K562 (cell line): ENCODE results near the gene SIK3. TPM values are rescaled to one million over a fixed set of nuclear protein-coding genes. Genes with fewer than 3 reads are reported as not detected.

Source experiments
- DIDO1 ChIP-seq: fragments of 450-650 bp; IDR thresholded peaks from 2 replicates; pipeline ENCODE4 v1.6.1; 2016; ENCODE audit warnings: low read depth, missing biosample characterization, missing genetic modification characterization
- E2F8 ChIP-seq: fragments of 450-650 bp; IDR thresholded peaks from 2 replicates; pipeline ENCODE4 v1.7.1; 2018; ENCODE audit warnings: mild to moderate bottlenecking, low read depth; ENCODE audit not compliant: partially characterized antibody
- FOXK2 ChIP-seq, 2 experiments: fragments of 450-650 bp; IDR thresholded peaks in 1 of 2; conservative IDR thresholded peaks in 1 of 2; 2 replicates each; pipeline ENCODE4 v1.6.1; 2016; ENCODE audit warnings: low read depth in 2 of 2, mild to moderate bottlenecking in 1 of 2
- FUS ChIP-seq: fragments of 200-400 bp; formaldehyde crosslinking; optimal IDR thresholded peaks from 2 replicates; pipeline ENCODE3; 2017; ENCODE audit warnings: low read depth, low read length
- GATA2 ChIP-seq: sonication (generic); formaldehyde crosslinking; IDR thresholded peaks from 2 replicates; pipeline ENCODE4 v1.4.0; 2020; ENCODE audit warnings: mild to moderate bottlenecking, missing genetic modification reagents
- GTF2F1 ChIP-seq: IDR thresholded peaks from 2 replicates; pipeline ENCODE4 v1.6.1; 2011; ENCODE audit warnings: low read depth, low read length, improper control_type of control experiment
- HNRNPK ChIP-seq: fragments of 200-400 bp; formaldehyde crosslinking; IDR thresholded peaks from one replicate; pipeline ENCODE4 v1.6.1; 2018; ENCODE audit warnings: mild to moderate bottlenecking, low read depth, low read length; ENCODE audit not compliant: poor library complexity, severe bottlenecking
- HNRNPL ChIP-seq: fragments of 200-400 bp; formaldehyde crosslinking; IDR thresholded peaks from 2 replicates; pipeline ENCODE4 v1.6.1; 2017; ENCODE audit warnings: low read depth, mild to moderate bottlenecking, low read length
- KLF10 ChIP-seq: fragments of 250-450 bp; sonication (Bioruptor Pico); IDR thresholded peaks from 2 replicates; pipeline ENCODE4 v1.6.1; 2021; ENCODE audit warnings: matching md5 sums
- KLF16 ChIP-seq: IDR thresholded peaks from 2 replicates; pipeline ENCODE4 v1.6.1; 2016; ENCODE audit warnings: antibody characterized with exemption
- MBD2 ChIP-seq: sonication (generic); IDR thresholded peaks from 2 replicates; pipeline ENCODE4 v1.6.1; 2016; ENCODE audit warnings: low read depth, borderline replicate concordance
- NR3C1 ChIP-seq: sonication (generic); formaldehyde crosslinking; IDR thresholded peaks from 2 replicates; pipeline ENCODE4 v1.8.1; 2022; ENCODE audit warnings: missing genetic modification reagents
- TFE3 ChIP-seq: fragments of 450-650 bp; formaldehyde crosslinking; IDR thresholded peaks from 2 replicates; pipeline ENCODE4 v1.4.0; 2020; ENCODE audit warnings: mild to moderate bottlenecking, mixed read lengths
- ZNF280A ChIP-seq: fragments of 450-650 bp; IDR thresholded peaks from 2 replicates; pipeline ENCODE4 v1.6.1; 2018; ENCODE audit warnings: mild to moderate bottlenecking, low read depth; ENCODE audit not compliant: partially characterized antibody
- ZNF695 ChIP-seq: fragments of 450-650 bp; formaldehyde crosslinking; IDR thresholded peaks from 2 replicates; pipeline ENCODE4 v1.4.0; 2020; ENCODE audit warnings: mild to moderate bottlenecking, moderate library complexity
- ZNF785 ChIP-seq: fragments of 250-450 bp; sonication (Bioruptor Pico); IDR thresholded peaks from 2 replicates; pipeline ENCODE4 v1.4.0; 2020; ENCODE audit warnings: mild to moderate bottlenecking
- polyA plus RNA-seq, 8 experiments: library from polyadenylated mRNA; depleted of rRNA in 4 of 8; stranded (reverse) in 5 of 8; unstranded in 3 of 8; fragments of >200 nt; fragmentation: Nextera tagmentation in 2 of 8; fragmentation: Illumina TruSeq in 1 of 8; extraction: Ambion mirVana in 2 of 8; extraction: Trizol in 1 of 8; gene quantifications; 2 replicates each; pipeline versions ENCODE4 v1.2.1 to v1.2.3, GENCODE V29; 2011 to 2014; ENCODE audit warnings: inconsistent platforms in 1 of 8, missing spikeins in 1 of 8
- total RNA-seq, 7 experiments: library from RNA; depleted of rRNA in 6 of 7; stranded (reverse); fragments of >200 nt in 6 of 7; fragmentation: Illumina TruSeq in 2 of 7; extraction: Trizol in 2 of 7; gene quantifications; 2 replicates each; pipeline versions ENCODE4 v1.2.1 to v1.2.3, GENCODE V29; 2011 to 2021; ENCODE audit warnings: low replicate concordance in 1 of 7
- TF ChIP-seq, protein P1 (sequence below): sonication (generic); formaldehyde crosslinking; IDR thresholded peaks from 2 replicates; pipeline ENCODE4 v1.8.0; 2022; ENCODE audit warnings: missing genetic modification reagents, mild to moderate bottlenecking, borderline replicate concordance
- TF ChIP-seq, protein P2 (sequence below): sonication (generic); formaldehyde crosslinking; IDR thresholded peaks from 2 replicates; pipeline ENCODE4 v1.9.0; 2022; ENCODE audit warnings: mild to moderate bottlenecking, missing genetic modification reagents
- TF ChIP-seq, protein P3 (sequence below): sonication (generic); formaldehyde crosslinking; IDR thresholded peaks from 2 replicates; pipeline ENCODE4 v1.9.0; 2022; ENCODE audit warnings: mild to moderate bottlenecking, missing genetic modification reagents

Gene SIK3
- total and polyA plus RNA-seq, 9 of the 15 experiments (the other 6 are each of a cell fraction or from before 2014, with no cell fraction given): 1.6 to 21.6 (median 8.0) TPM

- TF ChIP-seq, protein P1, sequence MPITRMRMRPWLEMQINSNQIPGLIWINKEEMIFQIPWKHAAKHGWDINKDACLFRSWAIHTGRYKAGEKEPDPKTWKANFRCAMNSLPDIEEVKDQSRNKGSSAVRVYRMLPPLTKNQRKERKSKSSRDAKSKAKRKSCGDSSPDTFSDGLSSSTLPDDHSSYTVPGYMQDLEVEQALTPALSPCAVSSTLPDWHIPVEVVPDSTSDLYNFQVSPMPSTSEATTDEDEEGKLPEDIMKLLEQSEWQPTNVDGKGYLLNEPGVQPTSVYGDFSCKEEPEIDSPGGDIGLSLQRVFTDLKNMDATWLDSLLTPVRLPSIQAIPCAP (CRISPR knock-in tag): no peak
- TF ChIP-seq, protein P2, sequence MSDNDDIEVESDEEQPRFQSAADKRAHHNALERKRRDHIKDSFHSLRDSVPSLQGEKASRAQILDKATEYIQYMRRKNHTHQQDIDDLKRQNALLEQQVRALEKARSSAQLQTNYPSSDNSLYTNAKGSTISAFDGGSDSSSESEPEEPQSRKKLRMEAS (CRISPR knock-in tag): no peak
- TF ChIP-seq HNRNPK (no peak), GTF2F1 (no peak), E2F8 (no peak), DIDO1 (no peak), ZNF785 (CRISPR knock-in tag) (no peak), GATA2 (no peak), KLF10 (no peak), KLF16 (no peak), ZNF695 (CRISPR knock-in tag) (no peak), HNRNPL (no peak), TFE3 (CRISPR knock-in tag) (no peak), FOXK2 (conservative IDR thresholded peaks at IDR 0.05 in 1 of 2, IDR thresholded peaks at IDR 0.05 in 1 of 2; ENCODE audit: low read depth in 2 of 2) (no peak), ZNF280A (no peak), FUS (no peak), NR3C1 (CRISPR knock-in tag) (no peak), MBD2 (no peak)
- TF ChIP-seq, protein P3, sequence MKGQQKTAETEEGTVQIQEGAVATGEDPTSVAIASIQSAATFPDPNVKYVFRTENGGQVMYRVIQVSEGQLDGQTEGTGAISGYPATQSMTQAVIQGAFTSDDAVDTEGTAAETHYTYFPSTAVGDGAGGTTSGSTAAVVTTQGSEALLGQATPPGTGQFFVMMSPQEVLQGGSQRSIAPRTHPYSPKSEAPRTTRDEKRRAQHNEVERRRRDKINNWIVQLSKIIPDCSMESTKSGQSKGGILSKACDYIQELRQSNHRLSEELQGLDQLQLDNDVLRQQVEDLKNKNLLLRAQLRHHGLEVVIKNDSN (CRISPR knock-in tag): no peak
These were observed 599 bp downstream of the SIK3 start (continued) for GRCh38 chr11:117097389-117098268.
